GM23248 (cell line): Measurements from ENCODE around the gene IKZF4. TPM values are rescaled to one million over a fixed set of nuclear protein-coding genes. Genes with fewer than 3 reads are reported as not detected.

ENCODE experiments used
- DNase-seq: peaks from one replicate; pipeline ENCODE4 v3.0.0-alpha.2; 2015
- H2AFZ ChIP-seq: fragments of 200-600 bp; sonication (generic); 2 replicates; pipeline ENCODE4 v1.6.1; 2016; ENCODE audit warnings: antibody characterized with exemption
- H3F3A ChIP-seq: fragments of 200-600 bp; sonication (generic); 2 replicates; pipeline ENCODE4 v1.6.1; 2016; ENCODE audit warnings: mild to moderate bottlenecking, antibody characterized with exemption, mixed run types; ENCODE audit not compliant: insufficient read depth
- H3K27ac ChIP-seq: fragments of 200-600 bp; sonication (generic); 2 replicates; pipeline ENCODE4 v1.5.1; 2016; ENCODE audit warnings: mild to moderate bottlenecking
- H3K27me3 ChIP-seq: fragments of 200-600 bp; sonication (generic); replicated peaks from 2 replicates; pipeline ENCODE4 v1.6.1; 2016; ENCODE audit warnings: mild to moderate bottlenecking; ENCODE audit not compliant: insufficient read depth
- H3K36me3 ChIP-seq: fragments of 200-600 bp; sonication (generic); 2 replicates; pipeline ENCODE4 v1.6.1; 2016; ENCODE audit warnings: low read depth, mild to moderate bottlenecking
- H3K4me1 ChIP-seq: fragments of 200-600 bp; sonication (generic); 2 replicates; pipeline ENCODE4 v1.6.1; 2016; ENCODE audit warnings: mild to moderate bottlenecking; ENCODE audit not compliant: insufficient read depth
- H3K4me2 ChIP-seq: fragments of 200-600 bp; sonication (generic); one replicate; pipeline ENCODE4 v1.6.1; 2016; ENCODE audit warnings: mild to moderate bottlenecking; ENCODE audit not compliant: unreplicated experiment
- H3K4me3 ChIP-seq: fragments of 200-600 bp; sonication (generic); 2 replicates; pipeline ENCODE4 v1.5.1; 2016; ENCODE audit warnings: mild to moderate bottlenecking
- H3K79me2 ChIP-seq: fragments of 200-600 bp; sonication (generic); 2 replicates; pipeline ENCODE4 v1.6.1; 2016; ENCODE audit warnings: mild to moderate bottlenecking; ENCODE audit not compliant: insufficient read depth
- H3K9ac ChIP-seq: fragments of 200-600 bp; sonication (generic); 2 replicates; pipeline ENCODE4 v1.6.1; 2016; ENCODE audit warnings: mild to moderate bottlenecking
- H3K9me2 ChIP-seq: fragments of 200-600 bp; sonication (generic); 2 replicates; pipeline ENCODE4 v1.6.1; 2016; ENCODE audit warnings: mixed run types, mild to moderate bottlenecking, moderate library complexity; ENCODE audit not compliant: insufficient read depth
- H3K9me3 ChIP-seq: fragments of 200-600 bp; sonication (generic); one replicate; pipeline ENCODE4 v1.6.1; 2017; ENCODE audit warnings: low read depth
- H4K20me1 ChIP-seq: fragments of 200-600 bp; sonication (generic); 2 replicates; pipeline ENCODE4 v1.6.0; 2016; ENCODE audit not compliant: insufficient read depth
- EZH2 ChIP-seq: fragments of 200-600 bp; sonication (generic); IDR thresholded peaks from 2 replicates; pipeline ENCODE4 v1.6.1; 2018; ENCODE audit warnings: antibody characterized with exemption, mild to moderate bottlenecking; ENCODE audit not compliant: insufficient read depth, poor library complexity, severe bottlenecking
- EZH2phosphoT487 ChIP-seq: fragments of 200-600 bp; sonication (generic); IDR thresholded peaks from 2 replicates; pipeline ENCODE4 v1.6.1; 2018; ENCODE audit warnings: antibody characterized with exemption, moderate library complexity, mild to moderate bottlenecking, low read depth; ENCODE audit not compliant: insufficient read depth
- WGBS, 2 experiments: methylation state at CpG; one replicate each; pipeline ENCODE4 v1.1.6; 2015 to 2017; ENCODE audit warnings: low lambda C conversion rate in 2 of 2, low coverage in 1 of 2; ENCODE audit errors: missing lambda C conversion rate in 2 of 2; 5-methylcytosine and 5-hydroxymethylcytosine counted together
- in situ Hi-C: fragments of 300-500 bp; cut with MboI; formaldehyde crosslinking; loops from 2 replicates; pipeline ENCODE4 v1.15.0; 2020
- polyA plus RNA-seq: library from polyadenylated mRNA; unstranded; fragments of >200 nt; fragmentation: Nextera tagmentation; extraction: Ambion mirVana; gene quantifications from 2 replicates; pipeline ENCODE4 v1.2.1, GENCODE V29; 2016
- total RNA-seq: library from RNA; depleted of rRNA; stranded (reverse); fragments of >200 nt; shearing (Covaris generic); gene quantifications from 2 replicates; pipeline ENCODE4 v1.2.3, GENCODE V29; 2014

Gene IKZF4
- total and polyA plus RNA-seq, 2 experiments from 2014 or later = 0.99 to 1.4 TPM

DNA sequence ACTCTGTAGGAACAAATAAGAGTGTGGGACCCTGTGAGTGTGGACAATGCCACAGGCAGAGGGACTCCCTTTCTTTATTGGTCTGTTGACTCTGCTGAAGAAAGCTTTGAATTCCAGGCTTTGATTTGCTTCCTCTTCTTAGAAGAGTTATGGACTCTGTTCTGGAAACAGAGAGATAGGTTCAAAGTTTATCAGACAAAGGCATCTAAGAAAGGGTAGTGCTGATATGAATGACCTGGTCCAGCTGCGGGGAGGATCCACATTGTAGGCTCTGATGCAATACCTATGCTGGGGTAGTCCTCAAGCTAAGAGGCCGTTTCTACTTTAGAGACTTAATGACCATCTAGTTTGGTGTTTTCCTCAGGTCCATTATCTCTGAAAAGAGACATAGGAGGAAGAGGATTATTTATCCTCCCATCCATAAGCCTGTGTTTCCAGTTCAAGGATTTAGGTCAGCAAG lies 10.7 kb upstream of the IKZF4 start:
- no peak overlapping the region for H2AFZ ChIP-seq
- no peak overlapping the region for H3K4me2 ChIP-seq
- H3K27ac ChIP-seq = no peak overlapping the region
- WGBS, 2 experiments = 5 to 7% methylated on average over 2 of the region's 2 CpGs
- no peaks in the 10 kb centered on the region for H3K79me2 ChIP-seq
- no peaks in the 10 kb centered on the region for H3K9me3 ChIP-seq
- no peaks in the 10 kb centered on the region for H4K20me1 ChIP-seq
- TF ChIP-seq EZH2phosphoT487 = no peak
- DNase-seq = no peak
- H3K4me1 ChIP-seq = 0 out of 2 replicates have a peak, but pooled peaks cover 6% of the 10 kb centered on the region
- no peak overlapping the region for H3K9ac ChIP-seq
- 0 out of 2 replicates have a peak, but pooled peaks cover 6% of the 10 kb centered on the region for H3F3A ChIP-seq
- no peaks in the 10 kb centered on the region for H3K27me3 ChIP-seq
- in situ Hi-C loops = no loop called here
- no peaks in the 10 kb centered on the region for H3K9me2 ChIP-seq
- H3K36me3 ChIP-seq = no peaks in the 10 kb centered on the region
- H3K4me3 ChIP-seq = no peak overlapping the region

DNA sequence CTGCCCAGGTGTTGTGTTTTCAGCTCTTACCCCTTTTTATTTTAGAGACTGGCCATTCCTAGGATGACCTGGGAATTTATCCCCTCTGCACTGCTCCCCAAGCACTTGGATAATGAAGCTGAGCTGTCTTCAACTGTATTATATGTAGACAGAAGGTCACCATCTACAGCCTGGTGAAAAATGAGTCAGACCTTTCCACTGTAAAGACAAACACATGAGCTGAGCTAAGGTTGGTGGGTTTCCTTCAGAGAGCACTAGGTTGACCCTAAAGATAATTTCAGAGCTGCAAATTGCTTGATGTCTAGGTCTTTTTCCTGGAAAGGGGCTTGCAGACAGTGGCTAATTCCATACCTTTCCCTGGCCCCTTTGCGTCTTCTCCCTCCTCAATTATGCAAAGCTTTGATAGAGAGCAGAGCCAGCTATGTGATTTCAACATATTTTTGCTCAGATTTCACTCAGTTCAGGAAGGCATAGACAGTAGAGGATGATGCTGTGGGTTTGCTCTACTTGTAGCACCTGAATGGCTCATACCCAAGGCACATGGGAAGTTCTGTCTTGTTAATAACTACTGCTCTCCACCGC lies 9.2 kb upstream of the IKZF4 start:
- no peak overlapping the region for H3K4me2 ChIP-seq
- no peak overlapping the region for H3K9ac ChIP-seq
- TF ChIP-seq EZH2 (no peak), EZH2phosphoT487 (no peak)
- H3K79me2 ChIP-seq = no peaks in the 10 kb centered on the region
- H3K27ac ChIP-seq = no peak overlapping the region
- in situ Hi-C loops = no loop called here
- H3K27me3 ChIP-seq = no peaks in the 10 kb centered on the region
- no peak for DNase-seq
- no peak overlapping the region for H2AFZ ChIP-seq
- H3K9me3 ChIP-seq = no peaks in the 10 kb centered on the region
- H4K20me1 ChIP-seq = no peaks in the 10 kb centered on the region
- no peaks in the 10 kb centered on the region for H3K36me3 ChIP-seq
- 0 out of 2 replicates have a peak, but pooled peaks cover 6% of the 10 kb centered on the region for H3K4me1 ChIP-seq
- no peak overlapping the region for H3K4me3 ChIP-seq
- H3K9me2 ChIP-seq = no peaks in the 10 kb centered on the region
- 82 to 83% methylated on average over 2 of the region's 2 CpGs for WGBS, 2 experiments
- H3F3A ChIP-seq = 0 out of 2 replicates have a peak, but pooled peaks cover 6% of the 10 kb centered on the region

DNA sequence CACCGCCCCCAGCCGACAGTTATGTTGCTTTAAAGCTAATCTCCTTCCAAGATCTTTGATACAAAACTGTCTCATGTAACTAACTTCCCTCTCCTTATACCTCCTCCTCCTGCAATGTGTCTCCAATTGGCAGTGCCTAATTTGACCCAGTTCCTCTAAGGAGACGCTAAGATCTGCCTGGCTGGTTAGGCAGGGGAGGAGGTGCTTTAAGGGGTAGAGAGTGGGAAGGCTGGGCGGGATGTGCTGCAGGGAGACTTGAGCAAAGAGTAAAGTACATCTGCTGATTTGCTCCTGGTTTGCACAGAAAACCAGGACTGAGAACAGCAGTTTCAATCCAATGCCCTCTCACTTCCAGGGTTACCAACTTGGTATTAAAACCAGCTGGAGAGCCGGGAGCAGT lies 7.4 kb upstream of the IKZF4 start:
- no peaks in the 10 kb centered on the region for H3K9me2 ChIP-seq
- 0 out of 2 replicates have a peak, but pooled peaks cover under 1% of the 10 kb centered on the region for H3K4me1 ChIP-seq
- H3K9me3 ChIP-seq = no peaks in the 10 kb centered on the region
- no peaks in the 10 kb centered on the region for H3F3A ChIP-seq
- H3K4me3 ChIP-seq = no peak overlapping the region
- H3K27ac ChIP-seq = no peak overlapping the region
- H3K79me2 ChIP-seq = no peaks in the 10 kb centered on the region
- H2AFZ ChIP-seq = no peak overlapping the region
- in situ Hi-C loops = no loop called here
- no peak for TF ChIP-seq EZH2phosphoT487
- TF ChIP-seq EZH2 = no peak
- WGBS, 2 experiments = 78 to 82% methylated on average over 5 of the region's 5 CpGs
- H3K4me2 ChIP-seq = no peak overlapping the region
- no peak for DNase-seq
- no peaks in the 10 kb centered on the region for H3K27me3 ChIP-seq
- H3K9ac ChIP-seq = no peak overlapping the region
- H3K36me3 ChIP-seq = no peaks in the 10 kb centered on the region
- H4K20me1 ChIP-seq = no peaks in the 10 kb centered on the region

DNA sequence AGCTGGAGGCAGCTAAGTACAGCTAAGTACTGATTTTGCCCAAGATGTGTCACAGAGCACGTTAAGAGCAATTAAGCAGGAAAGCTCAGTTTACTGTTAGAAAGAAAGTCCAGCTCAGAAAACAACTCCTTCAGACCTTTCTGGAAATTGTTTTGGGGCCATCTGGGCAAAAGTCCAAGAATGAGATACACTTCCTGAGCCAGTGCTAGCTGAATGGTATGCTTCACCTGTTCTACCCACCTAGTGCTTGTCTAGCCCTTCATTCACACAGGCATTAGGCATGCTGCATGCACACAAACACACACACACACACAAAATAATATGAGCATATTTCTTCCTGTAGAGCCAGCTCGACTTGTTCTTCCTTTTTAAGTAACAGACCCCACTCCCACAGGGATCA lies 6.6 kb upstream of the IKZF4 start:
- Histone ChIP-seq H3K4me1 (no peaks in the 10 kb centered on the region), H3K27ac (no peak overlapping the region), H2AFZ (no peak overlapping the region), H4K20me1 (no peaks in the 10 kb centered on the region), H3K4me3 (no peak overlapping the region), H3K36me3 (no peaks in the 10 kb centered on the region), H3K4me2 (no peak overlapping the region), H3K79me2 (no peaks in the 10 kb centered on the region), H3K9me2 (no peaks in the 10 kb centered on the region), H3K9me3 (no peaks in the 10 kb centered on the region), H3K27me3 (no peaks in the 10 kb centered on the region), H3F3A (no peaks in the 10 kb centered on the region), H3K9ac (no peak overlapping the region)
- no peak for DNase-seq
- in situ Hi-C loops = no loop called here
- WGBS, 2 experiments = 43 to 44% methylated on average over 2 of the region's 2 CpGs
- TF ChIP-seq EZH2phosphoT487 (no peak), EZH2 (no peak)
